SK-N-MC (cell line): Measurements from ENCODE around the gene VANGL2.

Experiments used
- EZH2 ChIP-seq: fragments of 200-600 bp; sonication (generic); IDR thresholded peaks from one replicate; pipeline ENCODE4 v1.6.1; 2017; ENCODE audit warnings: antibody characterized with exemption
- FOXP2 ChIP-seq: optimal IDR thresholded peaks from 2 replicates; pipeline ENCODE3; 2011; ENCODE audit warnings: mild to moderate bottlenecking, moderate library complexity; ENCODE audit not compliant: insufficient read depth; ENCODE audit errors: extremely low read length, control extremely low read depth
- POLR2AphosphoS5 ChIP-seq: IDR thresholded peaks from 2 replicates; pipeline ENCODE4 v1.6.1; 2012; ENCODE audit warnings: mild to moderate bottlenecking, low read depth, low read length, borderline replicate concordance

DNA sequence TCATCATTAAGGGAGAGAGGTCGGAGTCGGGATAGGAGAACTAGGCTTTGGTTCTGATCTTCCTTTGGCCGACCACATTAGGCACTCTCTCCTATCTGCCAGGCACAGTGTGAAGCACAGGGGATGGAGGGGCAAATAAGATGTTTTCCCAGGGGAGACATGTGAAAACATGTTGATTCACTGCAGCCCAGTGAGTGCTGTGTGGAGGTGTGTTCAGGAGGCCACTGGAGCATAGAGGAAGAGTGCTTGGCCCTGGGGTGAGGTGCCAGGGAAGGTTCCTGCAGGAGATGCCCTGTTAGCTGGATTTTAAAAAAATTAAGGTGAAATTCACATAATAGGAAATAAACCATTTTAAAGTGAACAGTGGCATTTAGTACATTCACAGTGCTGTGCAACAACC lies 3.7 kb downstream of the VANGL2 start:
- no peak for TF ChIP-seq FOXP2
- TF ChIP-seq EZH2, result no peak
- no peak for TF ChIP-seq POLR2AphosphoS5
